ENCODE measurements around the gene NT5DC4. TPM values are rescaled to one million over a fixed set of nuclear protein-coding genes. Genes with fewer than 3 reads are reported as not detected.
A peak's percentile ranks its signal among the peaks of the same experiment; 100 is the strongest.

The NT5DC4 gene
- total RNA-seq, 1 donor from 2014 or later, result not detected

- FAIRE-seq, result no peak
- Histone ChIP-seq H4K20me1 (ENCODE audit: insufficient read depth, low read length) (no peaks in the 10 kb centered on the region), H3K4me2 (ENCODE audit: low read length) (peak overlapping the region; percentile 67), H3K9ac (ENCODE audit: low read length) (no peak overlapping the region), H3K79me2 (ENCODE audit: insufficient read depth, low read length) (no peaks in the 10 kb centered on the region), H3K9me3 (ENCODE audit: insufficient read depth, low read depth, low read length) (no peaks in the 10 kb centered on the region), H3K36me3 (ENCODE audit: insufficient read depth, low read length) (no peaks in the 10 kb centered on the region), H3K4me1 (ENCODE audit: insufficient read depth, low read length) (peaks cover 21% of the 10 kb centered on the region), H3K27ac (ENCODE audit: low read depth, low read length) (peak overlapping the region; percentile 42), H2AFZ (ENCODE audit: low read depth, low read length) (no peak overlapping the region), H3K27me3 (ENCODE audit: insufficient read depth, low read length) (no peaks in the 10 kb centered on the region), H3K4me3 (ENCODE audit: insufficient read depth, low read depth, low read length) (no peak overlapping the region)
- H3K4me1 Mint-ChIP-seq (ENCODE audit: low read depth, unreplicated experiment), result peaks cover 21% of the 10 kb centered on the region
- H3K9me3 Mint-ChIP-seq (ENCODE audit: unreplicated experiment), result no peaks in the 10 kb centered on the region
- TF ChIP-seq EZH2 (IDR thresholded peaks at IDR 0.05; ENCODE audit: insufficient read depth, low read length), result no peak
- no peak for TF ChIP-seq CTCF (IDR thresholded peaks at IDR 0.05; ENCODE audit: insufficient read depth, low read depth, low read length)
- no peaks in the 10 kb centered on the region for H3K36me3 Mint-ChIP-seq (ENCODE audit: low read depth, unreplicated experiment)
- DNase-seq (ENCODE audit: low read depth), result peak; percentile 25
- H3K27me3 Mint-ChIP-seq (ENCODE audit: low read depth, unreplicated experiment), result peaks cover 11% of the 10 kb centered on the region
- H3K27ac Mint-ChIP-seq (ENCODE audit: unreplicated experiment), result peak overlapping the region; percentile 96
- H3K4me3 Mint-ChIP-seq (ENCODE audit: unreplicated experiment), result no peak overlapping the region
Measured at GRCh38 chr2:112691881-112692281, 28.9 kb upstream of the NT5DC4 start.

DNA sequence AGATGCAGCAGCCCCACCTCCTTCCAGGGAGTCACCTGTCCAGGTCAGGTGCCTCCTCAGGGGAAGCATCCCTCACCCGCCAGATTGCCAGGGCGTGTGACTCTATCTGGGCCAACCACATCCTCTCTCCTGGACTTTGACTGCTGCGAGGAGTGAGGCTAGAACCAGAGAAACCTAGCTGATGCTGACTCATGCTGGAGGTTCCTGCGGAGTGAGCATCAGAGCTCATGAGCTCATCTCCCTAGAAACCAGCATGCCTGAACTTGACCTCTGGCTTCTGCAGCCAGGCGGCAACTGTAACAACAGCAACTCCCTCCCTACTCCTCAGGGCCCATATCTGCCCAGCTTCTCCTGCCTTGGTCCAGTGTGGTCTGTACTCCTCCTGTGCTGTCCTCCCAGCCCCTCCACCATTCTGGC, 28.3 kb upstream of the NT5DC4 start:
- Histone ChIP-seq H3K4me2 (ENCODE audit: low read length) (peak overlapping the region; percentile 67), H3K79me2 (ENCODE audit: insufficient read depth, low read length) (no peaks in the 10 kb centered on the region), H3K27me3 (ENCODE audit: insufficient read depth, low read length) (no peaks in the 10 kb centered on the region), H3K9me3 (ENCODE audit: insufficient read depth, low read depth, low read length) (no peaks in the 10 kb centered on the region), H3K36me3 (ENCODE audit: insufficient read depth, low read length) (no peaks in the 10 kb centered on the region), H3K4me1 (ENCODE audit: insufficient read depth, low read length) (peaks cover 21% of the 10 kb centered on the region), H2AFZ (ENCODE audit: low read depth, low read length) (no peak overlapping the region), H3K4me3 (ENCODE audit: insufficient read depth, low read depth, low read length) (no peak overlapping the region), H4K20me1 (ENCODE audit: insufficient read depth, low read length) (no peaks in the 10 kb centered on the region), H3K27ac (ENCODE audit: low read depth, low read length) (peak overlapping the region; percentile 73), H3K9ac (ENCODE audit: low read length) (peak overlapping the region; percentile 42)
- DNase-seq (ENCODE audit: low read depth) (peak; percentile 90), FAIRE-seq (peak; percentile 97)
- Mint-ChIP-seq H3K4me3 (ENCODE audit: unreplicated experiment) (no peak overlapping the region), H3K27ac (ENCODE audit: unreplicated experiment) (peak overlapping the region; percentile 96), H3K27me3 (ENCODE audit: low read depth, unreplicated experiment) (peaks cover 8% of the 10 kb centered on the region), H3K4me1 (ENCODE audit: low read depth, unreplicated experiment) (peaks cover 21% of the 10 kb centered on the region), H3K9me3 (ENCODE audit: unreplicated experiment) (no peaks in the 10 kb centered on the region), H3K36me3 (ENCODE audit: low read depth, unreplicated experiment) (no peaks in the 10 kb centered on the region)
- TF ChIP-seq CTCF (IDR thresholded peaks at IDR 0.05; ENCODE audit: insufficient read depth, low read depth, low read length) (no peak), EZH2 (IDR thresholded peaks at IDR 0.05; ENCODE audit: insufficient read depth, low read length) (no peak)

DNA sequence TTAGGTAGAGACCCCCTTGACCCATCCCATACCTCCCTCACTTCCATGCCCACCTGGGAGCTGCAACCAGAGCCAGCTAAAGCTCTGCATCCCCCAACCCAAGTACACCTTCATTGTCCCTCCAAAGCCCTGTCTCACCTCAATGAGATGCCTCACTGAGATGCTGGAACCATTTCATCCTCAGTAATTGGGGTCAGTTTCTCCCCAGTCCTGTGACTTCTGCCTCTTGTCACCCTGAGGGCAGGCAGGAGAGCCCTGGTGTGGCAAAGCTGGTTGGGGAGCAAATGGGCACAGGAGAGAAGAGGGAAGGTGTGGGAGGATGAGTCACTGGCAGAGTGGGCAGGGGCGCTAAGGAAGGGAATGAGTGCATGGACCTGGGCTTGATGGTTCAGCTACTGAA, 27.9 kb upstream of the NT5DC4 start:
- FAIRE-seq (no peak), DNase-seq (ENCODE audit: low read depth) (peak; percentile 19)
- H3K4me3 Mint-ChIP-seq (ENCODE audit: unreplicated experiment), result no peak overlapping the region
- Histone ChIP-seq H4K20me1 (ENCODE audit: insufficient read depth, low read length) (no peaks in the 10 kb centered on the region), H3K4me3 (ENCODE audit: insufficient read depth, low read depth, low read length) (no peak overlapping the region), H3K9me3 (ENCODE audit: insufficient read depth, low read depth, low read length) (no peaks in the 10 kb centered on the region), H3K27ac (ENCODE audit: low read depth, low read length) (peak overlapping the region; percentile 73), H3K36me3 (ENCODE audit: insufficient read depth, low read length) (no peaks in the 10 kb centered on the region), H3K9ac (ENCODE audit: low read length) (peak overlapping the region; percentile 42), H2AFZ (ENCODE audit: low read depth, low read length) (no peak overlapping the region), H3K4me1 (ENCODE audit: insufficient read depth, low read length) (peaks cover 21% of the 10 kb centered on the region), H3K79me2 (ENCODE audit: insufficient read depth, low read length) (no peaks in the 10 kb centered on the region), H3K27me3 (ENCODE audit: insufficient read depth, low read length) (no peaks in the 10 kb centered on the region), H3K4me2 (ENCODE audit: low read length) (peak overlapping the region; percentile 67)
- H3K27me3 Mint-ChIP-seq (ENCODE audit: low read depth, unreplicated experiment), result peaks cover 6% of the 10 kb centered on the region
- H3K27ac Mint-ChIP-seq (ENCODE audit: unreplicated experiment), result peak overlapping the region; percentile 96
- no peaks in the 10 kb centered on the region for H3K9me3 Mint-ChIP-seq (ENCODE audit: unreplicated experiment)
- H3K4me1 Mint-ChIP-seq (ENCODE audit: low read depth, unreplicated experiment), result peaks cover 21% of the 10 kb centered on the region
- TF ChIP-seq CTCF (IDR thresholded peaks at IDR 0.05; ENCODE audit: insufficient read depth, low read depth, low read length) (no peak), EZH2 (IDR thresholded peaks at IDR 0.05; ENCODE audit: insufficient read depth, low read length) (no peak)
- H3K36me3 Mint-ChIP-seq (ENCODE audit: low read depth, unreplicated experiment), result no peaks in the 10 kb centered on the region

Data from astrocyte (in vitro differentiated cells and primary cell).